ENCODE results near the gene JAKMIP2. TPM values are rescaled to one million over a fixed set of nuclear protein-coding genes. Genes with fewer than 3 reads are reported as not detected.
"Not testable (repeated sequence)": the region's sequence is repeated elsewhere in the genome, so short reads cannot be mapped to it uniquely, and the experiment has no call there.

The JAKMIP2 gene
- polyA plus RNA-seq (2012; ENCODE audit: low read depth, missing spikeins): 0.19 TPM

GRCh38 chr5:147782110-147783028 lies at the start of gene JAKMIP2:
TSS of gene JAKMIP2 (minus strand) at chr5:147782728. CDS start at chr5:147671806, 110,922 bp downstream.
- DNase-seq (ENCODE audit: insufficient read length, low spot score) (peak; percentile 9), FAIRE-seq (no peak)
- TF ChIP-seq POLR2AphosphoS5 (IDR thresholded peaks at IDR 0.05; ENCODE audit: low read depth, low read length) (no peak), POLR2A (IDR thresholded peaks at IDR 0.05; ENCODE audit: low read depth, low read length) (no peak)

DNA sequence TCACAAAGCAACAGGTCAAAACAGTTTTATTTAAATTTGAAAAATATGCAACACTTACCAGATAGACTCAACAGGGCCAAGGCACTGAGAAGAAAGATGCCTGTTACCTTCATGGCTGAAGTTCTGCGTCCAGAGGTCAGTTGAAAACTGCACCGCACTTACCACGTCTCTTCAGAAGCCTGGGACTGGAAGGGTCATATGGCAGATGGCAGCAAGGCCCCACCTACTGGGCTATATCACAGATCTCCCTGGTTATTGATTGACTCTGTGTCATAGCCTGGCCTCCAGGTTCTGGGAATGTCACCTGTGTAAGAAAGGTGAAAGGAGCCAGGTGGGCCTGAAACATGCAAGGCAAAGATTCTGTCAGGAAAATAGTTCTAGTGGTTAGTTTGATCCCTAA lies 48.9 kb upstream of the JAKMIP2 start, which contains the start of gene SPINK1:
TSS of gene SPINK1 (minus strand) at position 207 of the 400 bp plus-strand sequence. CDS start at position 113, 94 bp downstream.
- FAIRE-seq: no peak

DNA sequence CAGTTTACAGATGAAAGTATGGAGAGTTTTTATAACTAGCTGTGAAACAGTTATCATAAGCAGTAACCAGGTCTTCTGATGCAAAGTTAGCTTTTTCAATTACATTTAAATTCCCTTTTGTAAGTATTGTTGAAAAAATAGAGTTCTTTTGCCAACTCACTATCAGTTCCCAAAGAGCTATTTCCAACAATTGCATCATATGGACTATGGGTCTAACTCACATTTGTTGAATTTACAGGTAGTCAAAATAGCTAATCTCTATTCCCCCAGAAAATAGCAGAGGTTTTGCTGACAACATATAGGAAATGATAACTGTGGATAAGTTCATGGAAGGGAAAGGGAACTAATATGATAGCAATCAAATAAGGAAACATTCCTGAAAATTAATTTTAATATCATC lies 47.5 kb upstream of the JAKMIP2 start:
- FAIRE-seq (no peak), DNase-seq (ENCODE audit: insufficient read length, low spot score) (no peak)
- TF ChIP-seq POLR2AphosphoS5 (IDR thresholded peaks at IDR 0.05; ENCODE audit: low read depth, low read length) (no peak), SPI1 (IDR thresholded peaks at IDR 0.05; ENCODE audit: low read depth, low read length) (no peak), TAF1 (IDR thresholded peaks at IDR 0.05; ENCODE audit: low read depth, low read length) (no peak), POU2F2 (IDR thresholded peaks at IDR 0.05; ENCODE audit: low read depth, low read length) (no peak), POLR2A (IDR thresholded peaks at IDR 0.05; ENCODE audit: low read depth, low read length) (no peak), PAX5 (IDR thresholded peaks at IDR 0.05; ENCODE audit: insufficient read depth, low read length, severe bottlenecking) (no peak)

More for the DNA sequence above, 48.9 kb upstream of the JAKMIP2 start, which contains the start of gene SPINK1:
- TF ChIP-seq POLR2A (IDR thresholded peaks at IDR 0.05; ENCODE audit: low read depth, low read length): no peak
- no peak for TF ChIP-seq POLR2AphosphoS5 (IDR thresholded peaks at IDR 0.05; ENCODE audit: low read depth, low read length)
- TF ChIP-seq SPI1 (IDR thresholded peaks at IDR 0.05; ENCODE audit: low read depth, low read length): no peak
- no peak for TF ChIP-seq PAX5 (IDR thresholded peaks at IDR 0.05; ENCODE audit: insufficient read depth, low read length, severe bottlenecking)
- TF ChIP-seq TAF1 (IDR thresholded peaks at IDR 0.05; ENCODE audit: low read depth, low read length): no peak
- TF ChIP-seq POU2F2 (IDR thresholded peaks at IDR 0.05; ENCODE audit: low read depth, low read length): no peak
- DNase-seq (ENCODE audit: insufficient read length, low spot score): no peak

DNA sequence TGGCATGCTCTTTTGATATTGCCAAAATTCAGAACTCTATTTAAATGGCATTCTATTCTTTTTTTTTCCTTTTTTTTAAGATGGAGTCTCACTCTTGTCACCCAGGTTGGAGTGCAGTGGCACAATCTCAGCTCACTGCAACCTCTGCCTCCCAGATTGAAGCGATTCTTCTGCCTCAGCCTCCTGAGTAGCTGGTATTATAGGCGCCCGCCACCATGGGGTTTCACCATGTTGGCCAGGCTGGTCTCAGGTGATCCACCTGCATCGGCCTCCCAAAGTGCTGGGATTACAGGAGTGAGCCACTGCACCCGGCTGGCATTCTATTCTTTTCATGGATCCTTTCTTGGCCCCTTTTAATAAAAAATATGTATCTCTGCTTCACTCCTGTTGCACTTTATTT lies 44.5 kb upstream of the JAKMIP2 start:
- FAIRE-seq; DNase-seq (ENCODE audit: insufficient read length, low spot score): not testable (repeated sequence)

- DNase-seq (ENCODE audit: insufficient read length, low spot score) (no peak), FAIRE-seq (no peak)
- TF ChIP-seq PAX5 (IDR thresholded peaks at IDR 0.05; ENCODE audit: insufficient read depth, low read length, severe bottlenecking) (no peak), POU2F2 (IDR thresholded peaks at IDR 0.05; ENCODE audit: low read depth, low read length) (no peak), SPI1 (IDR thresholded peaks at IDR 0.05; ENCODE audit: low read depth, low read length) (no peak), POLR2A (IDR thresholded peaks at IDR 0.05; ENCODE audit: low read depth, low read length) (no peak), POLR2AphosphoS5 (IDR thresholded peaks at IDR 0.05; ENCODE audit: low read depth, low read length) (no peak), TAF1 (IDR thresholded peaks at IDR 0.05; ENCODE audit: low read depth, low read length) (no peak)
Observed at GRCh38 chr5:147826361-147826760, 43.8 kb upstream of the JAKMIP2 start.

DNA sequence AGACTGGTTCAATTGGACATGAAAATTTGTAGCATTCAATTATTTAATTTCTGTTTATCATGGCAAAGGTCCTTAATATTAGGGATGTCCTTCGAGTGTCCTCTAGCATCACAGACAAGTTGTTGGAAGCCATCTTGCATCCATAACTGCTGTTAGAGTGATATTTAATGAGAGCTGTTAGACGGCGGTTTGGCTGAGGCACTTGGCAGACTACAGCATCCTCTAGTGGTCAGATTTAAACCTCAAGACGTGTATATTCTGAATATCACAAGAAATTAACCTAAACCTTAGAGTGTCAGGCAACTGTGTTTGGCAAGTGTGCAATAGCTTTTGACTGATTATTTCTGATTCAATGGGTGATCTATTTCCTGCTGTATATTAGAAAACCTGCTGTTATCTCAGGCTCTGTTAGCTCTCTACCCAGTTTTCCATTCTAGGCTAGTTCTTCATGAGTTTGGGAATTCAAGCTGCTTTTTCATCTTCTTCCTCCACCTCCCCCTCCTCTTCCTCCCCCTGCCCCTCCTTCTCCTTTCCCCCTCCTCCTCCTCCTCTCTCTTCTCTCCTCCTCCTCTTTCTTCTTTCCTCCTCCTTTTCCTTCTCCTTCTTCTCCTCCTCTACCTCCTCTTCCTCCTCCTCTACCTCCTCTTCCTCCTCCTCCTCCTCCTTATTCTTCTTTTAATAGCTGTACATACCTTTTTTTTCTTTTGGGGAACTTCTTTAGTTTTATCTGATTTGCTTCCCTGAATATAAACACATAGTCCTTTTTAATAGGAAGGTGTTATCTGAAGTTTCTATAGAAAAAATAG lies 40.4 kb upstream of the JAKMIP2 start:
- peak; percentile 5 for DNase-seq (ENCODE audit: insufficient read length, low spot score)
- TF ChIP-seq SPI1 (IDR thresholded peaks at IDR 0.05; ENCODE audit: low read depth, low read length): no peak
- TF ChIP-seq POLR2A (IDR thresholded peaks at IDR 0.05; ENCODE audit: low read depth, low read length): no peak
- no peak for TF ChIP-seq TAF1 (IDR thresholded peaks at IDR 0.05; ENCODE audit: low read depth, low read length)
- no peak for TF ChIP-seq POLR2AphosphoS5 (IDR thresholded peaks at IDR 0.05; ENCODE audit: low read depth, low read length)
- TF ChIP-seq PAX5 (IDR thresholded peaks at IDR 0.05; ENCODE audit: insufficient read depth, low read length, severe bottlenecking): no peak
- TF ChIP-seq POU2F2 (IDR thresholded peaks at IDR 0.05; ENCODE audit: low read depth, low read length): no peak
- no peak for FAIRE-seq

- not testable (repeated sequence) for DNase-seq (ENCODE audit: insufficient read length, low spot score); FAIRE-seq
Observed at GRCh38 chr5:147822222-147822621, 39.7 kb upstream of the JAKMIP2 start.

GRCh38 chr5:147821766-147822165 lies 39.2 kb upstream of the JAKMIP2 start:
- no peak for FAIRE-seq
- no peak for DNase-seq (ENCODE audit: insufficient read length, low spot score)
- TF ChIP-seq POLR2AphosphoS5 (IDR thresholded peaks at IDR 0.05; ENCODE audit: low read depth, low read length): no peak
- TF ChIP-seq PAX5 (IDR thresholded peaks at IDR 0.05; ENCODE audit: insufficient read depth, low read length, severe bottlenecking): no peak
- no peak for TF ChIP-seq POU2F2 (IDR thresholded peaks at IDR 0.05; ENCODE audit: low read depth, low read length)
- TF ChIP-seq POLR2A (IDR thresholded peaks at IDR 0.05; ENCODE audit: low read depth, low read length): no peak
- TF ChIP-seq SPI1 (IDR thresholded peaks at IDR 0.05; ENCODE audit: low read depth, low read length): no peak
- TF ChIP-seq TAF1 (IDR thresholded peaks at IDR 0.05; ENCODE audit: low read depth, low read length): no peak

GRCh38 chr5:147819261-147819770 lies 36.8 kb upstream of the JAKMIP2 start:
- DNase-seq (ENCODE audit: insufficient read length, low spot score) (no peak), FAIRE-seq (no peak)
- TF ChIP-seq POLR2A (IDR thresholded peaks at IDR 0.05; ENCODE audit: low read depth, low read length) (no peak), TAF1 (IDR thresholded peaks at IDR 0.05; ENCODE audit: low read depth, low read length) (no peak), POU2F2 (IDR thresholded peaks at IDR 0.05; ENCODE audit: low read depth, low read length) (no peak)

GRCh38 chr5:147818290-147818689 lies 35.8 kb upstream of the JAKMIP2 start:
- no peak for FAIRE-seq
- DNase-seq (ENCODE audit: insufficient read length, low spot score): no peak
- TF ChIP-seq POLR2AphosphoS5 (IDR thresholded peaks at IDR 0.05; ENCODE audit: low read depth, low read length) (no peak), POLR2A (IDR thresholded peaks at IDR 0.05; ENCODE audit: low read depth, low read length) (no peak), PAX5 (IDR thresholded peaks at IDR 0.05; ENCODE audit: insufficient read depth, low read length, severe bottlenecking) (no peak), SPI1 (IDR thresholded peaks at IDR 0.05; ENCODE audit: low read depth, low read length) (no peak), POU2F2 (IDR thresholded peaks at IDR 0.05; ENCODE audit: low read depth, low read length) (no peak), TAF1 (IDR thresholded peaks at IDR 0.05; ENCODE audit: low read depth, low read length) (no peak)

Data from GM12891 (cell line).